HepG2 (cell line): ENCODE measurements around the gene ABHD1. TPM values are rescaled to one million over a fixed set of nuclear protein-coding genes. Genes with fewer than 3 reads are reported as not detected.

Experiments used
- ATAC-seq: fragments of 200-7000 bp; cut with Tn5 transposase; 3 replicates; pipeline ENCODE4 v1.9.1; 2020; ENCODE audit warnings: mild to moderate bottlenecking, moderate library complexity
- BruUV-seq: library from RNA; stranded (reverse); fragments of 400-500 nt; replicated peaks from 2 replicates; lab custom pipeline; 2021; lab: Mats Ljungman, UMichigan
- CTCF ChIA-PET: fragments of 300-600 bp; formaldehyde crosslinking; extraction: SDS; loops from one replicate; lab custom pipeline; 2021; ENCODE audit warnings: low total read pairs, inconsistent platforms, low intra/inter-chr PET ratio; lab: Yijun Ruan, JAX
- POLR2A ChIA-PET: fragments of 350-600 bp; sonication (Branson Sonifier 250); formaldehyde crosslinking; loops from one replicate; lab custom pipeline; 2020; ENCODE audit warnings: antibody characterized with exemption, inconsistent platforms; lab: Yijun Ruan, JAX
- DNase-seq: peaks from one replicate; pipeline ENCODE4 v3.0.0-alpha.2; 2015; ENCODE audit warnings: low spot score
- FAIRE-seq: peaks from 3 replicates; lab custom pipeline; 2011; peaks lifted over from hg19 to GRCh38; lab: Jason Lieb, UNC
- H2AFZ ChIP-seq: one replicate; pipeline ENCODE4 v1.6.1; 2011; ENCODE audit warnings: low read length, inconsistent platforms
- H3K27ac ChIP-seq: fragments of 300-600 bp; 3 replicates; pipeline ENCODE4 v1.8.0; 2011; ENCODE audit warnings: mixed run types, mild to moderate bottlenecking, mixed read lengths, low read length, inconsistent platforms; ENCODE audit not compliant: insufficient read depth; ENCODE audit errors: extremely low read length
- H3K27me3 ChIP-seq, 2 experiments: fragments of 200-600 bp in 1 of 2; 2 replicates in 1 of 2; 3 replicates in 1 of 2; pipeline versions ENCODE4 v1.6.0 to v1.8.0; 2011; ENCODE audit warnings: low read length in 2 of 2, mild to moderate bottlenecking in 2 of 2, moderate library complexity in 2 of 2, inconsistent platforms in 1 of 2; ENCODE audit not compliant: insufficient read depth in 2 of 2, control insufficient read depth in 1 of 2
- H3K36me3 ChIP-seq, 2 experiments: fragments of 200-600 bp in 1 of 2; replicated peaks in 1 of 2; 2 replicates in 1 of 2; 3 replicates in 1 of 2; pipeline versions ENCODE4 v1.5.1 to v1.8.0; 2011; ENCODE audit warnings: low read length in 2 of 2, inconsistent platforms in 1 of 2; ENCODE audit not compliant: insufficient read depth in 2 of 2, control insufficient read depth in 1 of 2
- H3K4me1 ChIP-seq: 2 replicates; pipeline ENCODE4 v1.5.1; 2012; ENCODE audit warnings: low read length, inconsistent platforms; ENCODE audit not compliant: insufficient read depth
- H3K4me2 ChIP-seq: 2 replicates; pipeline ENCODE4 v1.6.0; 2011; ENCODE audit warnings: low read depth, low read length, inconsistent platforms
- H3K4me3 ChIP-seq, 3 experiments: fragments of 200-600 bp in 1 of 3; sonication (generic), shearing (Covaris generic) in 1 of 3; replicated peaks in 1 of 3; 2 replicates each; pipeline ENCODE4 v1.5.1; 2011 to 2016; ENCODE audit warnings: low read length in 3 of 3, inconsistent platforms in 2 of 3, low read depth in 2 of 3, mild to moderate bottlenecking in 2 of 3, control low read depth in 1 of 3, mixed read lengths in 1 of 3; ENCODE audit not compliant: insufficient read depth in 1 of 3
- H3K79me2 ChIP-seq: one replicate; pipeline ENCODE4 v1.6.1; 2011; ENCODE audit warnings: low read length, inconsistent platforms; ENCODE audit not compliant: insufficient read depth
- H3K9ac ChIP-seq: 2 replicates; pipeline ENCODE4 v1.6.0; 2011; ENCODE audit warnings: mild to moderate bottlenecking, low read depth, low read length, inconsistent platforms; ENCODE audit not compliant: insufficient read depth
- H3K9me3 ChIP-seq: 2 replicates; pipeline ENCODE4 v1.5.1; 2012; ENCODE audit warnings: mild to moderate bottlenecking, low read length
- H4K20me1 ChIP-seq: 2 replicates; pipeline ENCODE4 v1.6.0; 2011; ENCODE audit warnings: inconsistent platforms, mild to moderate bottlenecking, low read length, moderate library complexity; ENCODE audit not compliant: insufficient read depth
- ATM ChIP-seq: fragments of 450-650 bp; IDR thresholded peaks from 2 replicates; pipeline ENCODE4 v1.7.1; 2017; ENCODE audit warnings: mild to moderate bottlenecking, borderline replicate concordance
- BORCS8-MEF2B ChIP-seq: sonication (generic); formaldehyde crosslinking; IDR thresholded peaks from 2 replicates; pipeline ENCODE4 v1.8.0; 2022; ENCODE audit warnings: mild to moderate bottlenecking, missing genetic modification reagents
- CHD2 ChIP-seq: IDR thresholded peaks from 2 replicates; pipeline ENCODE4 v1.6.1; 2011; ENCODE audit warnings: low read depth, low read length, improper control_type of control experiment
- KMT2A ChIP-seq: sonication (generic); formaldehyde crosslinking; IDR thresholded peaks from 2 replicates; pipeline ENCODE4 v1.4.0; 2020; ENCODE audit warnings: missing genetic modification reagents
- SSRP1 ChIP-seq: IDR thresholded peaks from 2 replicates; pipeline ENCODE4 v1.6.1; 2016; ENCODE audit warnings: control low read depth
- ZFY ChIP-seq: sonication (generic); formaldehyde crosslinking; IDR thresholded peaks from 2 replicates; pipeline ENCODE4 v1.4.0; 2020; ENCODE audit warnings: missing genetic modification reagents
- ZNF253 ChIP-seq: sonication (generic); formaldehyde crosslinking; IDR thresholded peaks from 2 replicates; pipeline ENCODE4 v1.8.0; 2022; ENCODE audit warnings: mild to moderate bottlenecking, missing genetic modification reagents, borderline replicate concordance
- ZNF318 ChIP-seq: sonication (generic); formaldehyde crosslinking; IDR thresholded peaks from 2 replicates; pipeline ENCODE4 v1.4.0; 2020; ENCODE audit warnings: mild to moderate bottlenecking, missing genetic modification reagents
- ZNF34 ChIP-seq: sonication (generic); formaldehyde crosslinking; IDR thresholded peaks from 2 replicates; pipeline ENCODE4 v1.4.0; 2020; ENCODE audit warnings: mild to moderate bottlenecking, missing genetic modification reagents, borderline replicate concordance
- ZNF816 ChIP-seq: sonication (generic); formaldehyde crosslinking; IDR thresholded peaks from 2 replicates; pipeline ENCODE4 v1.8.0; 2022; ENCODE audit warnings: missing genetic modification reagents, mild to moderate bottlenecking, borderline replicate concordance
- WGBS: methylation state at CpG from one replicate; pipeline ENCODE4 v1.1.6; 2017; ENCODE audit warnings: low lambda C conversion rate; 5-methylcytosine and 5-hydroxymethylcytosine counted together
- in situ Hi-C: cut with HindIII; loops from 2 replicates; pipeline ENCODE4 v1.10.0; 2017; ENCODE audit warnings: low pct_unique_long_range_greater_than_20kb; ENCODE audit not compliant: extremely low pct_ligation_motif_present
- intact Hi-C: fragments of 100-400 bp; cut with micrococcal nuclease; formaldehyde crosslinking; loops from one replicate; pipeline ENCODE4 v1.10.0; 2022; ENCODE audit not compliant: unreplicated experiment
- polyA plus RNA-seq, 8 experiments: library from polyadenylated mRNA; depleted of rRNA in 3 of 8; stranded (reverse) in 7 of 8; unstranded in 1 of 8; fragments of >200 nt; fragmentation: Illumina TruSeq in 4 of 8; extraction: Trizol in 4 of 8; gene quantifications; 2 replicates each; pipeline versions ENCODE4 v1.2.1 to v1.2.3, GENCODE V29; 2011 to 2016; ENCODE audit warnings: low read depth in 4 of 8, missing spikeins in 1 of 8, mixed read lengths in 1 of 8; ENCODE audit not compliant: insufficient read depth in 1 of 8
- total RNA-seq, 5 experiments: library from RNA; depleted of rRNA; stranded (reverse); fragments of >200 nt; fragmentation: Illumina TruSeq; extraction: Trizol; gene quantifications; 2 replicates each; pipeline ENCODE4 v1.2.3, GENCODE V29; 2016; ENCODE audit warnings: low read depth in 1 of 5

The ABHD1 gene
- total and polyA plus RNA-seq, 2 of the 13 experiments (the other 11 are each of a cell fraction or from before 2014, with no cell fraction given), result 0.04 to 0.81 TPM

- no peak for TF ChIP-seq ATM
- TF ChIP-seq CHD2, result no peak
These were observed 35.0 kb upstream of the ABHD1 start (continued) for GRCh38 chr2:27088634-27089033.

- POLR2A ChIA-PET, result interaction anchor here (2.5 kb wide), 1 partner anchor 123 kb away, joined by 15 read pairs; the partner anchor contains the start of genes ATRAID and SLC5A6
- CTCF ChIA-PET, result no interaction called here
- peak overlapping the region; percentile 74 for H3K9ac ChIP-seq
- DNase-seq, result no peak
- peaks cover 0 to 3% of the 10 kb centered on the region in 2 experiments; a peak in 3 of 5 replicates for H3K36me3 ChIP-seq
- H2AFZ ChIP-seq, result no peak overlapping the region
- no peaks in the 10 kb centered on the region for H3K27me3 ChIP-seq
- no peaks in the 10 kb centered on the region for H3K9me3 ChIP-seq
- intact Hi-C loops, result loop anchor here (5.0 to 10.0 kb wide), 3 partner anchors 55 to 1158 kb away; partner anchors contain the start of gene TMEM214
- 68% methylated on average over 12 of the region's 14 CpGs for WGBS
- ATAC-seq, result no peak
- BruUV-seq, result no TSS peak
- peaks cover 56% of the 10 kb centered on the region for H3K79me2 ChIP-seq
- peak overlapping the region; percentile 97 for H3K4me2 ChIP-seq
- peak overlapping the region; percentile 4 for H3K27ac ChIP-seq
- peak overlapping the region; percentile 17 to 99 (median 74) for H3K4me3 ChIP-seq
- no peak for FAIRE-seq
- no peaks in the 10 kb centered on the region for H4K20me1 ChIP-seq
- peaks cover 83% of the 10 kb centered on the region for H3K4me1 ChIP-seq
- in situ Hi-C loops, result no loop called here
- TF ChIP-seq ZNF816 (CRISPR knock-in tag) (0 out of 2 replicates have a peak, but pooled peaks have one; percentile 62), ZNF253 (CRISPR knock-in tag) (no peak), ZFY (CRISPR knock-in tag) (peak; percentile 10; the same call in 1 of the 2 replicates), ZNF34 (CRISPR knock-in tag) (no peak), KMT2A (CRISPR knock-in tag) (0 out of 2 replicates have a peak, but pooled peaks have one; percentile 23), SSRP1 (CRISPR knock-in tag) (no peak), BORCS8-MEF2B (0 out of 2 replicates have a peak, but pooled peaks have one; percentile 40), ZNF318 (0 out of 2 replicates have a peak, but pooled peaks have one; percentile 39)
These were observed 34.3 kb upstream of the ABHD1 start for GRCh38 chr2:27089111-27089954.
